Measurements from ENCODE around the gene HPCAL1.

HPCAL1 gene

GRCh38 chr2:10325278-10326145 is 22.8 kb downstream of the HPCAL1 start:
- DNase-seq: no peak

GRCh38 chr2:10326151-10326616 is 23.5 kb downstream of the HPCAL1 start:
- DNase-seq: no peak

- no peak for DNase-seq
These were observed 24.2 kb downstream of the HPCAL1 start for GRCh38 chr2:10326707-10327594.

- no peak for DNase-seq
These were observed 25.4 kb downstream of the HPCAL1 start for GRCh38 chr2:10327896-10328669.

- DNase-seq: no peak
These were observed 26.2 kb downstream of the HPCAL1 start for GRCh38 chr2:10328670-10329579.

GRCh38 chr2:10329580-10329879 is 26.8 kb downstream of the HPCAL1 start:
- no peak for DNase-seq

- DNase-seq: no peak
These were observed 27.4 kb downstream of the HPCAL1 start for GRCh38 chr2:10329880-10330699.

GRCh38 chr2:10330700-10331026 is 28.0 kb downstream of the HPCAL1 start:
- no peak for DNase-seq

- DNase-seq: no peak
These were observed 28.5 kb downstream of the HPCAL1 start for GRCh38 chr2:10331027-10331701.

- DNase-seq: peak; percentile 80
These were observed 29.1 kb downstream of the HPCAL1 start for GRCh38 chr2:10331702-10332401.

- no peak for DNase-seq
These were observed 29.9 kb downstream of the HPCAL1 start for GRCh38 chr2:10332402-10333246.

GRCh38 chr2:10333247-10333613 is 30.5 kb downstream of the HPCAL1 start:
- no peak for DNase-seq

- DNase-seq: no peak
These were observed 31.3 kb downstream of the HPCAL1 start for GRCh38 chr2:10333966-10334365.

- no peak for DNase-seq
These were observed 32.5 kb downstream of the HPCAL1 start for GRCh38 chr2:10335046-10335840.

- DNase-seq: no peak
These were observed 33.6 kb downstream of the HPCAL1 start for GRCh38 chr2:10336283-10336682.

- no peak for DNase-seq
These were observed 35.0 kb downstream of the HPCAL1 start for GRCh38 chr2:10337449-10338269.

Measured in SIG-M5 (cell line).